Transverse colon (tissue), 3 donors: ENCODE measurements around the gene BRI3BP.
A peak's percentile ranks its signal among the peaks of the same experiment; 100 is the strongest.

Source experiments
- EP300 ChIP-seq: sonication (generic); formaldehyde crosslinking; IDR thresholded peaks from one replicate; pipeline ENCODE4 v1.6.1; 2017; ENCODE audit warnings: antibody characterized with exemption, low read depth
- POLR2A ChIP-seq: fragments of 450-650 bp; IDR thresholded peaks from one replicate; pipeline ENCODE4 v1.6.1; 2016; ENCODE audit warnings: antibody characterized with exemption, mild to moderate bottlenecking, moderate library complexity
- TF ChIP-seq, protein P1 (sequence below), 5 experiments: fragments of 200-600 bp in 3 of 5; fragments of 450-650 bp in 2 of 5; sonication (generic) in 3 of 5; IDR thresholded peaks; 1 replicate in 2 of 5; 2 replicates in 3 of 5; pipeline ENCODE4 v1.5.1; 2016 to 2017; ENCODE audit warnings: antibody characterized with exemption in 5 of 5, inconsistent platforms in 3 of 5, mild to moderate bottlenecking in 2 of 5, moderate library complexity in 1 of 5

DNA sequence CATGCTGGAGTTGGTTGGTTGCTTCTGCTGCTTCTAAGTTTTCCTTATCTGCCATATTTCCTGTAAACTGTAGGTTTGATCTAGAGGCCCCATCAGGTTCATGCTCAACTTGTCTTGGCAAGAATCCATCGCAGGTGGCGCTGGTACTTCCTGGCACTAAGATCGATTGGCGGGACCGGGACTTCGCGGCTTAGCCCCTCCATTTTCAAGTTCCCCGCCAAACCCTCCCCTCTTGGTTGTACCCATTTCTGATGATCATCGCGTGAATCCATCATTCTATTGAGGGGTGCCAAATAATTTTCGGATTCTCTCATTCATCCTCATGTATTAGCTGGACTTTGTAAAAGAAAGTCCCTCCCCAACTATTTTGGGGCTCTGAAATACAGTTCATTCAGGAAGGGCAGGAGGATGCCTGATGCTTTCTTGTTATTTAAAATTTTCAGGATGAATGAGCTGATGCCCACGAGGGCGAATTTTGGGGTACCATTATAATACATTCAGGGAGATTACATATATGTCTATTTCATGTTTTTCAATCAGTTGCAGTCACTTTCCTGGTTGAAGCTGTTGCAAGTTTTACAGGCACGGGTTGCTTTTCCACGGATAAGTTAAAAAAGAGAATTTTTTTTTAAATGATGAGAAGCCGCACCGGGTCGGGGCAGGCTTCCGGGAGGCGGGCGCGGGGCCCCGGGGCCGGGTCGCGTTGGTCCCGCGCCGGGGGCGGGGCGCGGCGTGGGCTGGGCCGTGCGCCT is 395 bp upstream of the BRI3BP start:
- TF ChIP-seq, protein P1, sequence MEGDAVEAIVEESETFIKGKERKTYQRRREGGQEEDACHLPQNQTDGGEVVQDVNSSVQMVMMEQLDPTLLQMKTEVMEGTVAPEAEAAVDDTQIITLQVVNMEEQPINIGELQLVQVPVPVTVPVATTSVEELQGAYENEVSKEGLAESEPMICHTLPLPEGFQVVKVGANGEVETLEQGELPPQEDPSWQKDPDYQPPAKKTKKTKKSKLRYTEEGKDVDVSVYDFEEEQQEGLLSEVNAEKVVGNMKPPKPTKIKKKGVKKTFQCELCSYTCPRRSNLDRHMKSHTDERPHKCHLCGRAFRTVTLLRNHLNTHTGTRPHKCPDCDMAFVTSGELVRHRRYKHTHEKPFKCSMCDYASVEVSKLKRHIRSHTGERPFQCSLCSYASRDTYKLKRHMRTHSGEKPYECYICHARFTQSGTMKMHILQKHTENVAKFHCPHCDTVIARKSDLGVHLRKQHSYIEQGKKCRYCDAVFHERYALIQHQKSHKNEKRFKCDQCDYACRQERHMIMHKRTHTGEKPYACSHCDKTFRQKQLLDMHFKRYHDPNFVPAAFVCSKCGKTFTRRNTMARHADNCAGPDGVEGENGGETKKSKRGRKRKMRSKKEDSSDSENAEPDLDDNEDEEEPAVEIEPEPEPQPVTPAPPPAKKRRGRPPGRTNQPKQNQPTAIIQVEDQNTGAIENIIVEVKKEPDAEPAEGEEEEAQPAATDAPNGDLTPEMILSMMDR (IDR thresholded peaks at IDR 0.05), result peak in 4 of 5 experiments; percentile 37 to 65 (median 53)
- no peak for TF ChIP-seq POLR2A
- no peak for TF ChIP-seq EP300
